HL-60 (cell line): ENCODE data around the gene SMPD4.

Source experiments
- CTCF ChIP-seq: IDR thresholded peaks from one replicate; pipeline ENCODE4 v1.5.1; 2011; ENCODE audit warnings: low read length, control low read depth, inconsistent platforms; ENCODE audit not compliant: insufficient read depth
- GABPA ChIP-seq: IDR thresholded peaks from 2 replicates; pipeline ENCODE4 v1.6.1; 2012; ENCODE audit warnings: low read depth
- POLR2AphosphoS5 ChIP-seq: IDR thresholded peaks from 2 replicates; pipeline ENCODE4 v1.6.1; 2012; ENCODE audit warnings: low read depth
- REST ChIP-seq: IDR thresholded peaks from 2 replicates; pipeline ENCODE4 v1.6.1; 2012; ENCODE audit warnings: low read depth; ENCODE audit not compliant: insufficient replicate concordance
- SPI1 ChIP-seq: IDR thresholded peaks from 2 replicates; pipeline ENCODE4 v1.6.1; 2012; ENCODE audit warnings: low read depth, mild to moderate bottlenecking, borderline replicate concordance

- TF ChIP-seq CTCF (no peak), POLR2AphosphoS5 (no peak), GABPA (no peak), REST (no peak), SPI1 (no peak)
These were observed 5.0 kb upstream of the SMPD4 start for GRCh38 chr2:130186391-130186790.
